ENCODE results near the gene TAC4. TPM values are rescaled to one million over a fixed set of nuclear protein-coding genes. Genes with fewer than 3 reads are reported as not detected.
A peak's percentile ranks its signal among the peaks of the same experiment; 100 is the strongest.

Gene TAC4
- total and polyA plus RNA-seq, 2 experiments from 2014 or later: not detected

DNA sequence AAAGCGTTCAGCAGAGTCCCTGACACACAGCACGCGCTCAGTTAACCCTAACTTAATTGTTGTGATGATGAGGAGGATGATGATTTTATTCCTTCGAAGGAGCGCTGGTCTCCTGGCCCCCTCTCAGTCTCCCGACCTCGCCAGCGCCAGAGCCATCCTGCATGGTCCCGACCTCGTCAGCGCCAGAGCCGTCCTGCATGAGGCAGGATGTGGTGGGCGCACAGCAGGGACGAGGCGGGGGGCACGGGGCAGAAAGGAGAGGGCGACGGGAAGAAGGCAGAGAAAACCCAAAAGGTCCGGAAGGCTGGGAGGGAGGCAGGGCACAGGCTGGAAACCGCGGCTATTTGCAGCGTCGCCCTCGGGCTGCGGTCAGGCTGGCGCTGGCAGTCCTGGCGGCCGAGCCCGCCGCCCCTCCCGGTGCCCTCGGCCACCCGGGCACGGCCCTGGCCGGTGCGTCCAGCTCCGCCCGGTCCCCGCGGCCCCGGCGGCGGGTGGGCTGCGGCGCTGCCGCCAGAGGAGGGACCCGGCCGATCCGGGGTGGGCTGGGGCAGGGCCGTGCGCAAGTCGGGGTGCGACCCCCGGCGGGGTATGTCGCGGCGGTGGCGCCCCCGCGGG is 3.0 kb upstream of the TAC4 start:
- peak; percentile 97 for TF ChIP-seq EZH2 (IDR thresholded peaks at IDR 0.05; ENCODE audit: borderline replicate concordance)
- TF ChIP-seq, protein P1, sequence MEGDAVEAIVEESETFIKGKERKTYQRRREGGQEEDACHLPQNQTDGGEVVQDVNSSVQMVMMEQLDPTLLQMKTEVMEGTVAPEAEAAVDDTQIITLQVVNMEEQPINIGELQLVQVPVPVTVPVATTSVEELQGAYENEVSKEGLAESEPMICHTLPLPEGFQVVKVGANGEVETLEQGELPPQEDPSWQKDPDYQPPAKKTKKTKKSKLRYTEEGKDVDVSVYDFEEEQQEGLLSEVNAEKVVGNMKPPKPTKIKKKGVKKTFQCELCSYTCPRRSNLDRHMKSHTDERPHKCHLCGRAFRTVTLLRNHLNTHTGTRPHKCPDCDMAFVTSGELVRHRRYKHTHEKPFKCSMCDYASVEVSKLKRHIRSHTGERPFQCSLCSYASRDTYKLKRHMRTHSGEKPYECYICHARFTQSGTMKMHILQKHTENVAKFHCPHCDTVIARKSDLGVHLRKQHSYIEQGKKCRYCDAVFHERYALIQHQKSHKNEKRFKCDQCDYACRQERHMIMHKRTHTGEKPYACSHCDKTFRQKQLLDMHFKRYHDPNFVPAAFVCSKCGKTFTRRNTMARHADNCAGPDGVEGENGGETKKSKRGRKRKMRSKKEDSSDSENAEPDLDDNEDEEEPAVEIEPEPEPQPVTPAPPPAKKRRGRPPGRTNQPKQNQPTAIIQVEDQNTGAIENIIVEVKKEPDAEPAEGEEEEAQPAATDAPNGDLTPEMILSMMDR (IDR thresholded peaks at IDR 0.05; ENCODE audit: poor library complexity): no peak
- H3K9me2 ChIP-seq (replicated peaks; ENCODE audit: insufficient read depth): no peaks in the 10 kb centered on the region
- H2AFZ ChIP-seq: no peak overlapping the region
- DNase-seq (ENCODE audit: low spot score): no peak
- WGBS (ENCODE audit: low lambda C conversion rate, missing lambda C conversion rate): 4% methylated on average over 25 of the region's 61 CpGs
- H3K9me3 ChIP-seq (ENCODE audit: low read depth): no peaks in the 10 kb centered on the region
- no peaks in the 10 kb centered on the region for H3K36me3 ChIP-seq (replicated peaks; ENCODE audit: insufficient read depth, low read depth)
- no peaks in the 10 kb centered on the region for H3K79me2 ChIP-seq
- no peaks in the 10 kb centered on the region for H4K20me1 ChIP-seq (ENCODE audit: insufficient read depth, poor library complexity, severe bottlenecking)
- H3K4me1 ChIP-seq (ENCODE audit: insufficient read depth): peaks cover 3% of the 10 kb centered on the region
- peak overlapping the region; percentile 45 for H3K4me3 ChIP-seq
- H3K27me3 ChIP-seq: peaks cover 52% of the 10 kb centered on the region
- peak overlapping the region; percentile 91 for H3K4me2 ChIP-seq
- no peak overlapping the region for H3K27ac ChIP-seq

DNA sequence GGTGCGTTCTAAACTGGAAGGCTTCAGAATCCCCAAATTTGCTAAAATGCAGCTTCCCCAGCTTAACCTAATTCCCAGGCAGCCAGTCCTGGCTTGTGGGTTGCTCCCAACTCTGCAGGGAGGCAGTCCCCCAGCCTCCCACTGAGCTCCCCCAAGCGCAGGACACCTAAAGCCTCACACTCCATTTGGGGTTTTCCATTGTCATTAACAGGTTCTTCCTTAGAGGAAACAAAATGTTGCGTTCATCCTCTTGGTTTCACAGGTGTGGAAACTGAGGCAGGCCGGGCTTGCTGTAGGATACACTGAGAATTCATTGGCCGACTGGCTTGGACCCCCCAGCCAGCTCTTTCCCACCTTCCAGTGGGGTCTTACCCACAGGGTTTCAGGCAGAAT is 2.3 kb upstream of the TAC4 start:
- 81% methylated on average over 5 of the region's 5 CpGs for WGBS (ENCODE audit: low lambda C conversion rate, missing lambda C conversion rate)
- H3K4me3 ChIP-seq: no peak overlapping the region
- H3K9me3 ChIP-seq (ENCODE audit: low read depth): no peaks in the 10 kb centered on the region
- no peaks in the 10 kb centered on the region for H4K20me1 ChIP-seq (ENCODE audit: insufficient read depth, poor library complexity, severe bottlenecking)
- H3K9me2 ChIP-seq (replicated peaks; ENCODE audit: insufficient read depth): no peaks in the 10 kb centered on the region
- H3K36me3 ChIP-seq (replicated peaks; ENCODE audit: insufficient read depth, low read depth): no peaks in the 10 kb centered on the region
- H3K27me3 ChIP-seq: peaks cover 52% of the 10 kb centered on the region
- H3K4me2 ChIP-seq: peak overlapping the region; percentile 91
- DNase-seq (ENCODE audit: low spot score): no peak
- H3K27ac ChIP-seq: no peak overlapping the region
- H2AFZ ChIP-seq: no peak overlapping the region
- peaks cover 3% of the 10 kb centered on the region for H3K4me1 ChIP-seq (ENCODE audit: insufficient read depth)
- TF ChIP-seq, protein P1 (IDR thresholded peaks at IDR 0.05; ENCODE audit: poor library complexity): no peak
- no peak for TF ChIP-seq EZH2 (IDR thresholded peaks at IDR 0.05; ENCODE audit: borderline replicate concordance)
- TF ChIP-seq EZH2phosphoT487 (IDR thresholded peaks at IDR 0.05; ENCODE audit: low read depth, severe bottlenecking, unreplicated experiment): no peak
- no peaks in the 10 kb centered on the region for H3K79me2 ChIP-seq

DNA sequence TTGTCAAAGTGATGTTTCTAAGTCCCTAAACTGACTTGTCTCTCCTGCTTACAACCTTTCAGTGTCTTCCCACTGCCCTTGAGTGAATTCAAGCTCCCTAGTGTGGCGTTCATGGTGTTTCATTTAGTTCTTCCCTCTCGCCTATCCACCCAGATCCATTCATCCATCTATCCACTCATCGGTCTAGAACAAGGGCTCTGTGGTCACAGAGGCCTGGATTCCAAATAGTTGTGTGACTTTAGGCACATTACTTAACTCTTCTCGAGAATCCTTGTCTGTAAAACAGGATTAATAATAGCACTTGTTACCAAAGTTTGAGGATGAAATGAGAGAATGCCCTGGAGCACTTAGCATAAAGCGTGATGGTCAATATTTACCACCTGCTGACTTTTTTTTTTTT is 870 bp upstream of the TAC4 start:
- 93% methylated on average over 5 of the region's 5 CpGs for WGBS (ENCODE audit: low lambda C conversion rate, missing lambda C conversion rate)
- Histone ChIP-seq H3K4me1 (ENCODE audit: insufficient read depth) (peaks cover 3% of the 10 kb centered on the region), H3K4me3 (no peak overlapping the region), H2AFZ (no peak overlapping the region), H3K9me3 (ENCODE audit: low read depth) (no peaks in the 10 kb centered on the region), H3K27me3 (peaks cover 42% of the 10 kb centered on the region), H3K27ac (no peak overlapping the region), H4K20me1 (ENCODE audit: insufficient read depth, poor library complexity, severe bottlenecking) (no peaks in the 10 kb centered on the region), H3K36me3 (replicated peaks; ENCODE audit: insufficient read depth, low read depth) (no peaks in the 10 kb centered on the region), H3K4me2 (no peak overlapping the region), H3K79me2 (no peaks in the 10 kb centered on the region), H3K9me2 (replicated peaks; ENCODE audit: insufficient read depth) (no peaks in the 10 kb centered on the region)
- DNase-seq (ENCODE audit: low spot score): no peak
- TF ChIP-seq, protein P1 (IDR thresholded peaks at IDR 0.05; ENCODE audit: poor library complexity): no peak
- TF ChIP-seq EZH2 (IDR thresholded peaks at IDR 0.05; ENCODE audit: borderline replicate concordance) (no peak), EZH2phosphoT487 (IDR thresholded peaks at IDR 0.05; ENCODE audit: low read depth, severe bottlenecking, unreplicated experiment) (no peak)

All from hepatocyte (in vitro differentiated cells).